ENCODE data around the gene ACTN1.
"Not testable (repeated sequence)": the region's sequence is repeated elsewhere in the genome, so short reads cannot be mapped to it uniquely, and the experiment has no call there.

- not testable (repeated sequence) for TF ChIP-seq POLR2A, TAF1, POLR2AphosphoS5, SPI1 (IDR thresholded peaks at IDR 0.05; ENCODE audit: low read depth, low read length)
Observed at GRCh38 chr14:68852493-68852892, 126.6 kb downstream of the ACTN1 start.
